ENCODE results near the gene HSP90AB1.

HSP90AB1 gene

GRCh38 chr6:44276667-44277640 is 30.1 kb downstream of the HSP90AB1 start:
- no peak overlapping the region for H3K4me3 ChIP-seq (ENCODE audit: low read length)
- no peak for TF ChIP-seq EZH2phosphoT487 (IDR thresholded peaks at IDR 0.05; ENCODE audit: low read depth)
- TF ChIP-seq CTCF (IDR thresholded peaks at IDR 0.05; ENCODE audit: low read depth, low read length), result no peak
- no peaks in the 10 kb centered on the region for H3K9me3 ChIP-seq (ENCODE audit: insufficient read depth, low read length)
- H3K4me2 ChIP-seq (ENCODE audit: low read length), result no peak overlapping the region
- H3K9ac ChIP-seq (ENCODE audit: low read length), result no peak overlapping the region
- no peak overlapping the region for H3K27ac ChIP-seq (ENCODE audit: low read length)
- no peaks in the 10 kb centered on the region for H4K20me1 ChIP-seq (ENCODE audit: insufficient read depth, low read length)
- H3K4me1 ChIP-seq (ENCODE audit: low read length), result no peaks in the 10 kb centered on the region
- H2AFZ ChIP-seq (ENCODE audit: low read depth, low read length), result no peak overlapping the region
- H3K27me3 ChIP-seq (ENCODE audit: low read depth, low read length), result peaks cover 13% of the 10 kb centered on the region
- no peaks in the 10 kb centered on the region for H3K79me2 ChIP-seq (ENCODE audit: low read length)
- H3K36me3 ChIP-seq (replicated peaks; ENCODE audit: low read depth, low read length), result no peaks in the 10 kb centered on the region

DNA sequence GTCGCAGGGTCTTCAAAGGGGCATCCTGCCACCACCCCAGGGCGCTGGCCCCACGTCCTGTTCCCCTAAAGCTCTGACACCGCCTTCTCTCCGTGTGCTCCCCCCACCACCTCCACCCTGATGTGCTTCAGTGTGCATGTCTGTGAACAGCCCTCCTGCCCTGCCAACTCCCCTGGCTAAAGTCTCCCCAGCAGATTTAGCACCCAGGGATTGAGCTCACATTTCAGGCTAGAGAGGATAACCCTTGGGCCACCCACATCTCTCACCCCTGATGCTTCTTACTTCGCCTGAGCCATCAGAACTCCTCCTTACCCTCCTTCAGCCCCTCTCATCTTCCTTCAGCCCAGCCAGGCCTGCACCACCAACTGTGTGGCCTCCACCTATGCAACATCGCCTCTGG is 30.9 kb downstream of the HSP90AB1 start:
- Histone ChIP-seq H3K27me3 (ENCODE audit: low read depth, low read length) (peaks cover 19% of the 10 kb centered on the region), H4K20me1 (ENCODE audit: insufficient read depth, low read length) (no peaks in the 10 kb centered on the region), H2AFZ (ENCODE audit: low read depth, low read length) (no peak overlapping the region), H3K9me3 (ENCODE audit: insufficient read depth, low read length) (no peaks in the 10 kb centered on the region), H3K4me3 (ENCODE audit: low read length) (no peak overlapping the region), H3K36me3 (replicated peaks; ENCODE audit: low read depth, low read length) (no peaks in the 10 kb centered on the region), H3K27ac (ENCODE audit: low read length) (no peak overlapping the region), H3K79me2 (ENCODE audit: low read length) (no peaks in the 10 kb centered on the region), H3K4me2 (ENCODE audit: low read length) (no peak overlapping the region), H3K4me1 (ENCODE audit: low read length) (no peaks in the 10 kb centered on the region), H3K9ac (ENCODE audit: low read length) (no peak overlapping the region)
- no peak for TF ChIP-seq EZH2phosphoT487 (IDR thresholded peaks at IDR 0.05; ENCODE audit: low read depth)
- TF ChIP-seq CTCF (IDR thresholded peaks at IDR 0.05; ENCODE audit: low read depth, low read length), result no peak

DNA sequence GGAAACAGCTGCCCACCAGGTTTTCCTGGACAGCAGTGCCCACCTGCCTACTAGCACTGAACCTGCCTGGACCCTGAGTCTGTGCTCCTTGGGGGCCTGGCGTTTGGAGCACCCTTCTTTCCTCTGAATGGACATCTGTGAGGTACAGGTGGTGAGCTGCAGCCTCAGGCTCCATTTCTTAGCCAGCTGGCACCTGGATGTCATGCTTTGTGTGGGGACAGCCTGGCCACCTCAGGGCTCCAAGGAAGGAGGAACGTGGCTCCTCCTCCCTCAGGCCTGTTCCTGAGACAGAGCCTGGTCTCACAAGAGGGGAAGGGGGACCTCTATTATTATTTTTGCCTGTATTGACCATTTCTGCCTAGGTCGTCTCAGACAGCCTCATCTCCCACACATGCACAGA is 31.4 kb downstream of the HSP90AB1 start:
- Histone ChIP-seq H4K20me1 (ENCODE audit: insufficient read depth, low read length) (no peaks in the 10 kb centered on the region), H3K9me3 (ENCODE audit: insufficient read depth, low read length) (no peaks in the 10 kb centered on the region), H2AFZ (ENCODE audit: low read depth, low read length) (no peak overlapping the region), H3K4me2 (ENCODE audit: low read length) (no peak overlapping the region), H3K36me3 (replicated peaks; ENCODE audit: low read depth, low read length) (no peaks in the 10 kb centered on the region), H3K9ac (ENCODE audit: low read length) (no peak overlapping the region), H3K4me1 (ENCODE audit: low read length) (no peaks in the 10 kb centered on the region), H3K27ac (ENCODE audit: low read length) (no peak overlapping the region), H3K79me2 (ENCODE audit: low read length) (no peaks in the 10 kb centered on the region), H3K4me3 (ENCODE audit: low read length) (no peak overlapping the region), H3K27me3 (ENCODE audit: low read depth, low read length) (peaks cover 23% of the 10 kb centered on the region)
- TF ChIP-seq CTCF (IDR thresholded peaks at IDR 0.05; ENCODE audit: low read depth, low read length) (no peak), EZH2phosphoT487 (IDR thresholded peaks at IDR 0.05; ENCODE audit: low read depth) (no peak)

- Histone ChIP-seq H3K4me1 (ENCODE audit: low read length) (no peaks in the 10 kb centered on the region), H3K9ac (ENCODE audit: low read length) (no peak overlapping the region), H3K36me3 (replicated peaks; ENCODE audit: low read depth, low read length) (no peaks in the 10 kb centered on the region), H3K79me2 (ENCODE audit: low read length) (no peaks in the 10 kb centered on the region), H3K27me3 (ENCODE audit: low read depth, low read length) (peaks cover 30% of the 10 kb centered on the region), H3K27ac (ENCODE audit: low read length) (no peak overlapping the region), H2AFZ (ENCODE audit: low read depth, low read length) (no peak overlapping the region), H3K9me3 (ENCODE audit: insufficient read depth, low read length) (no peaks in the 10 kb centered on the region), H3K4me2 (ENCODE audit: low read length) (no peak overlapping the region), H3K4me3 (ENCODE audit: low read length) (no peak overlapping the region), H4K20me1 (ENCODE audit: insufficient read depth, low read length) (no peaks in the 10 kb centered on the region)
- no peak for TF ChIP-seq EZH2phosphoT487 (IDR thresholded peaks at IDR 0.05; ENCODE audit: low read depth)
- TF ChIP-seq CTCF (IDR thresholded peaks at IDR 0.05; ENCODE audit: low read depth, low read length), result no peak
Observed at GRCh38 chr6:44278774-44279697, 32.1 kb downstream of the HSP90AB1 start.
